SHP77 treated with DMSO at 0.1 percent for 48 hours (cell line): ENCODE data around the gene KLK11.
A peak's percentile ranks its signal among the peaks of the same experiment; 100 is the strongest.

Experiments
- DNase-seq: peaks from one replicate; lab custom pipeline; 2025; lab: John Stamatoyannopoulos, UW

Gene KLK11

DNA sequence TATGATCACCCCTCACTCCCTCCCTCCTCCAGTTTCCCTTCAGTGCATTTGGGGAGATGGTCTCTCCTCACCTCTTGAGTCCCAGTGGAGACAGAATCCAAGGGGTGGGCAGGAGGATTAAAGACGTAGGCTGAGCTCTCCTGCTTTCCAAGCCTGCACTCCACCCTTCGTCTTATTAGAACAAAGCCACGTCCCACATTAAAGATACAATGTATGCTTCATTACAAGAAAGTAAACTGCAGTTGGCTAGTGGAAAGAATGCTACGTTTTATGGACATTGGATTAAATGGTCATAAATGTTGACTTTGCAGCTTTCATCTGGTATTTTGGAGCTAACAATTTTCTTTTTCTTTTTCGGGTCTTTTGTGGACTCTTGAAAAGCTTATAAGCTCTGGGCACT lies 1.5 kb upstream of the KLK11 start:
- DNase-seq: no peak

DNA sequence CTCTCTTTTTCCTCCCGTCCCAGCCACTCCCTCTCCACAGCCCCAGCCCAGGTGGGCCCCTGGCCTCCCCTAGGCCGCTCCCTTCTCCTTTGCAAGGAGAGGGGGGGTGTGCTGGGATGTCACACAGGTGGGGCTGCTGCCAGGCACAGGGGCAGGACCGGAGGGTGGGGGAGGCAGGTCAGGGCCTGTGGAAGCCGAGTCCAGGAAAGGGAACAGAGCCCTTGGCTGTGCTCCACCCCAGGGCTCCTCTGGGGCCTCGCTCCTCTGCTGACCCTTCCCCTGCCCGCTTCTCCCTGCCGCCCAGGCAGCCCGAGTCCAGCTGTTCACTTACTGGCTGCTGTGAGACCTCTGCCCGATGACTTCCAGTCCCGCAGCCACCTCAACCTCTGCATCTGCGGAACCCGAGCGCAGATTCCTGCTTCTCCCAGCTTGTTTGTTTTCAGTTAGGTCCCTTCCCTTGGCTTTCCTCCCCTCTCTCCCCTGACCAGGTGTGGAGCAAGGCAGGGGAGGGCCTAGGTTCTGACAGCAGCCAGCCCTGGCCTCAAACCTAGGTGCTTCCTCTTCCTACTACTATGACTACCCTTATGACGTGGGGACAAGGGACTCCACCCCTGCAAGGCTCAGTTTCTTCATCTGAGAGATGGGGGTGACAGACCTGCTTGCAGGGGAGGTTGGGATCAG lies 850 bp upstream of the KLK11 start:
- no peak for DNase-seq

DNA sequence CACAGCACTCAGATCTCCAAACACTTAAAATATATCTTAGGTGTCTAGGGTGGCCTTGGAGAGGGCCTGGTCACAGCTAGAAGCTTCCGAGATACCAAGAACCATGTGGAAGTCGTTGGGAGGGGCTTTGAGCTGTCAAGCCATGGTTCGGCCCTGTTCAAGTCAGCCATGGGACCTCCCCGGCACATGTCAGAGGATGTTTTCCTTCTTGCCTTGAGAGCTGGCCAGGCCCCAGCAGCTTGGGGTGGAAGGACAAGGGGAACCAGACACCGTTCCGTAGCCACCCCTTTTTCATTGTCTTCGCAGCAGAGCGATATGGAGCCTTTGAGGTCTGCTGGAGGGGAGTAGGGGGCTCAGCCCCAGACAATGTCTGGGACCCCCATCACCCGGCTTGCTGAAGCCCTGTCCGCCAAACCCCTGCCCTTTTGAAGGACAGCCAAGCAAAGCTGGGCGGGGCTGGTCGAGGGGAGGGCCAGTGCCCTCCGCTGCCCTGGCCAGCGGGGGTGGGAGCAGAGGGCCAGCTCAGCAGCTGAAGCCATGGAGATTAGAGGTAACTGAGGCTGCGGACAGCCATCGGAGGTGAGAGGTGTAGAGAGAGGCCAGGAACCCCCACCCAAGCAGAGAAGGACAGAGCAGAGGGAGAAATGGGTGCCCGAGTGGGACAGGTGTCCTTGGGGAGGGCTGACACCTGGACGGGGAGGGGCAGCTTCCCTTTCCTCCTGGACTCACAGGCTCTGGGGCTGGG lies 435 bp downstream of the KLK11 start:
- no peak for DNase-seq

DNA sequence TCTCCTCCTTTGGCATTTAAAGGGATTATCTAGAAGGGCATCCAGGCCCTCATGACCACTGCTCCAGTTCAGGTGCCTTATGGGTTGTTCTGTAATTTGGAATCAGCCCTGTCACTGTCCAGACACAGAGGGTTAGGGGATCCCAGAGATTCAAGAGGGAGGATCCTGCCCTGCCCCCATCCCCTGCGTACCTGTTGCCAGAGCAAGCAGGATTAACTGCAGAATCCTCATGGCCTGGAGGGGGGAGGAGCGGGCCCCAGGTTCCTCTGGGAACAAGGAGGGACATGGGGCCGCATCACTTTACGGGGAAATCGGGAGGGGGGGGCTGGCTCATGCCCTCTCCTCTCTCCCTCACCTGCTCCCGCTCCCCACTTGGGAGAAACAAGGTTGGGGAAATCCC lies 1.0 kb downstream of the KLK11 start:
- no peak for DNase-seq

DNA sequence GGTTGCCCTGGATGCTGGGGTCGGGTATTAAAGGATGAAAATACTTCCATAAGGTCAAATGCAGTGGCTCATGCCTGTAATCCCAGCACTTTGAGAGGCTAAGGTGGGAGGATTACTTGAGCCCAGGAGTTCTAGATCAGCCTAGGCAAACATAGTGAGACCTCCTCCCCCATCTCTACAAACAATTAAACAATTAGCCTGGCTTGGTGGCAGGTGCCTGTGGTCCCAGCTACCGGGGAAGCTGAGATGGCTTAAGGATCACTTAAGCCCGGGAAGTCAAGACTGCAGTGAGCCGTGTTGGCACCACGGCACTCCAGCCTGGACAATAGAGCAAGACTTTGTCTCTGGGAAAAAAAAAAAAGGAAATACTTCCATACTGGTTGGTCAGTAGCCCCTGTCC lies 1.5 kb downstream of the KLK11 start:
- DNase-seq: no peak

DNA sequence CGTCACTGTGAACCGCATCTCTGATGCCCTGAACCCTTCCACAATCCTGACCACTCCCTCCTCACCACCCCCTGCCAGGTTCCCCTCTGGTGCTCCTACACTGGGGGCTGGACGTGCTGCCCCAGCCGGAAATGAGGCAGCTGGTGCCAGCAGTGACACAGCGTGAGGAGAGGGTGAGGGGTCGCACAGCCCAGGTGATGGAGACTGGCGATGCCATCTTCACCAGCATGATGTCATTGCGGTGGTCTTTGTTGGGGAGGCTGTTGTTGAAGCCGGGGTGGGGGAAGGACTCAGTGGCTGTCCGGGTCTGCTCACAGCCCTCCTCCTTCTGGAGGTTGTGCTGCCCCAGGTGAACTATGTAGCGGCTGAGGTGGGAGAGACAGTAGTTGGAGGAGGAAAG lies 2.5 kb downstream of the KLK11 start:
- no peak for DNase-seq

DNA sequence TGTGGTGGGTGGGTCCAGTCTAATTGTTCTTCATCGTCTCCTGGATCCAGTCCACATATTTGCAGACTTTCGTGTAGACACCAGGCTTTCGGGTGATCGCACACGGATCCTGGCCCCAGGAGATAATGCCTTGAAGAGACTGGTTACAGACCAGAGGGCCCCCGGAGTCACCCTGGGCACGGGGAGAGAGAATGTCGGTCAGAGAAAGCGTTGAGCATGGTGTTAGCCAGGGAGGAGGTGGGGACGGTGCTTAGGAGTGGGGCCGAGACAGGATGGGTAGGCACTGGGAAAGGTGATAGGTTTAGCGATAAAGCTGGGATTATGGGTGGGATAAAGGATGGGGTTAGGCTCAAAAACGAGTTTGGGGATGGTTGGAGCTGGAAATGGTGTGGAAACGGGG lies 3.9 kb downstream of the KLK11 start:
- no peak for DNase-seq

DNA sequence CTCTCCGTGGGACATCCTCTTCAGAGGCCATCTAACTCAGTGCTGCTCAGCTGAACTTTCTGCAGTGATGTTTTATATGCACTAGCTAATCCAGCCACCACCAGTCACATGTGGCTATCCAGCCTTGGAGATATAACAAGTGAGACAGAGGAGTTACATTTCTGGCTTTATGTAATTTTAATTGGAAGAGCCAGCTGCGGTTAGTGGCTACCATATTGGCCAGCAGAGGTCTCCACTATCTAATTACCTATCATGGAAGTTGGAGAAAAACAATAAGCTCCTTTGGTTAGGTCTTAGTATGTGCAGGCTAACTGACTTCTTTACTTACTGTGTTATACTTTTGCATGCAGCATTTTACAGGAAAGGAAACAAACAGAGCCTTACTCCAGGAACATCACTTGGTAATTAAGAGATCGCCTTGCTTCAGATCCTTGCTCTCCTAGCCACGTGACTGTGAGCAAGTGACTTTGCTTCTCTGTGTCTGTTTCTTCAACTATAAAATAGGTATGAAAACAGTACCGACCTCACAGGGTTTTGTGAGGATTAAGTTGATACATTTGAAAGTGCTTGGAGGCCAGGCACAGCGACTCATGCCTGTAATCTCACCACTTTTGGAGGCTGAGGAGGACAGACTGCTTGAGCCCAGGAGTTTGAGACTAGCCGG lies 5.3 kb downstream of the KLK11 start:
- peak; percentile 64 for DNase-seq

DNA sequence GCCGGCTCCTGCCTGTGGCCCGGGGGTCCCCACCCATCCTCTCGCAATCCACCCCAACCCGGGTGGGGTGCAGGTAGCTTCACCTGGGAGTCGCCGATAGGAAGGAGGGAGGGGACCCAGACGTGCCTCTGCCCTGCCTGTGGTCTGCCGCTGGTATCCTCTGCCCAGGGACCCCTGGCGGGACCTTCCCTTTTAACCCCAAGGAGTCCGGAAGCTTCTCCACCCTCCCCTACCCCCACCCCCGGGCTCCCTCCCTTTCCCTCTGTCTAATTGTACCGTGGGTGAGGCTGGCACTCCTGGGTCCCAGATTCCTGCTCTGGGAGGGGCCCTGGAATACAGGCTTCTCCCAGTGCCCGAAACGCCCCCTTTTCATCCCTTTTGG lies 6.9 kb downstream of the KLK11 start, which contains the start of gene KLK10:
Gene KLK10, minus strand, starts transcription at position 166 of the 382 bp plus-strand sequence. CDS start 579 bp downstream, outside the sequence.
- no peak for DNase-seq

DNA sequence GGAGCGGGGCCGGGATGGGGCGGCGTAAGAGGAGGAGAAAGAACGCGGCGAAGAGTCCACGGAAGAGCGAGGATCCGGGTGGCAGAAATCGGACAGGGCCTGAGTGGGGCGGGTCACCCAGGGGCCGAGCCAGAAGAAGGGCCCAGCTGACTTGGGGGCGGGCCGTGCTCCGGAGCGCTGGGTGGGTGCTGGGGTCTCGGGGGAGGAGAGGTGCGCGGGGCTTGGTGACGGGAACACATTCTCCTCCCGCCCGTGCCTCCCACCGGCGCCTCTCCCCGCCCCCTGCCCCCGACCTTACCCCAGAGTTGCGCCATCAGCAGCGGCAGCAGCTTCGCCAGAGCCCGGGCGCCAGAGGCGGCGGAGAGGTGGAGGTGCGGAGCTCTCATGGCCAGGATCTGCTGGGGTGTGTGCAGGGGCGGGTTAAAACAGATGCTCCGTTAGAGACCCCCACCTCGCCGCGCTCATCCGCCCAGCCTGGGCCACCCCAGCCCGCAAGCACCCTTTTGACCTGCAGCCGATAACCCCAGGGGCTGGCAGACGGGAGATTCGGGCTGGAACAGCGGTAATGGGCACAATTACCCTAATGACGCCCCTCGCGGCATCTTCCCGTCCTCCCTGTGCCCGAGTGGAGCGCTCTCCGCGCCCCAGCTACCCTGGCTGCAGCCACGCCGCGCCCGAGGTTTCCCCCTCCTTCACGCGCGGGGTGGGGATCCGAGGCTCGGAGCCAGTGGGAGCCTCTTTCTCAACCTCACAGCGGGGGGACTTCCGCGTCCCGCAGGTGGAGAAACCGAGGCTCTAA lies 7.5 kb downstream of the KLK11 start:
- DNase-seq: no peak

DNA sequence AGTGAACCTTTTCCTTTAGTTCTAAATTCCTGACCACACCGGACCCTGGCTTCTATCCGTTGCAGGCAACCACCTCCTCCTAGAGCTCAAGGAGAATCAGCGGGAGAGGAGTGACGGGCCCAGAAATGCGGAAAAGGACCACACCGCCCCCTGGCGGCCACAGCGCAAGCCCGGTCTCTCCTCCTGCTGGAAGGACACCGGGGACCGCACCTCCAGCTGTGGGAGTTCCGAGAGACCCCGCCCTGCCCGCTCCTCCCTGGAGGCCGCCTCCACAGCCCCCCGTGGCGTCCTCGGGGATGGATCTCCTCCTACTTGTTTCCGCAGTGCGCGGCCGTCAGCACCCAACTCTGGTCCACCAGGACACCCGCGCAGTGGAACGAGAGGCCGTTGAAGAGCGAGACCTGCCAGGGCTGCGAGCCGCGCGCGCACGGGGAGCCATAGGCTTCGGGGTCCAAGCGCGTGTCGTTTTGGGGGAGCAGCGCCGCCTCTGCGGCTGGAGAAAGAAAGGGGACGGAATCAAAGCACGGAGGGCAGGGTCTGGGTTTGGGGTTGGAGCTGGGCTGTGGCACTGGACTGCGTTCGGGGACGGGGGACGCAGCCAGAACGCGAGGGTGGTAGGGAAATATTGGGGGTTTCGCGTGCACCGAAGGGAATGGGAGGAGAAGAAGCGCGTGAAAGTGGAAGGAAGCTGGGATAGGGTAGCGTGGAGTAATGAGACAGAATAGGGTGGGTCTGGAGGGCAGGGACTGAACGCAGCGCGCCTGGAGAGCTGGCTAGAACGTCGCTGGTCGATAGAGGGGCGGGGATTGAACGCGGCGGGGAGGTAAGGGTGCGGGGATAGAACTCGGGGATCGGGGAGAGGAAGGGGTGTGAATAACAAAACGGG lies 9.4 kb downstream of the KLK11 start:
- DNase-seq: no peak

DNA sequence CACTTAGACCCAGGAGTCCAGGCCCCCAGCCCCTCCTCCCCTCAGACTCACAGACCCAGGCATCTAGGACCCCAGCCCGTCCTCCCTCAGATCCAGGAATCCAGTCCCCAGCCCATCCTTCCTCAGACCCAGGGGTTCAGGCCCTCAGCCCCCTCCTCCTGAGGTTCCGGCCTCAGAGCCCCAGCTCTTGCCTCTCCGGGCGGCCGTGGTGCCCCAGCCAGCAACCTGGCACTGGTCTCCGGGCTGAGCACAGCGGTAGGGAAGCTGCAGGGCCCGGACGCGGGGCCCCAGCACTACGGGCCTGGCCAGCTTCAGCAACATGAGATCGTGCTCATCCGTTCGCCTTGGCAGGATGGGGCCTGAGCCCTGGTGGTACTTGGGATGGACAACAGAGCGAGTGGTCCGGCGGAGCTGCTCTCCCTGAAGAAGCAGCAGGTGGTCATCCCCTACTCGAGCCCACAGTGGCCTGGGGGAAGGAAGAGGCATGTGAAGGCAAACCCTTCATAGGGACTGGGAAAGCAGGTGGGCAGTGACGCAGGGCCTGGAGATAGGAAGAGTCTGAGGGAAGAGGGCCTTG lies 10.6 kb downstream of the KLK11 start:
- no peak for DNase-seq

DNA sequence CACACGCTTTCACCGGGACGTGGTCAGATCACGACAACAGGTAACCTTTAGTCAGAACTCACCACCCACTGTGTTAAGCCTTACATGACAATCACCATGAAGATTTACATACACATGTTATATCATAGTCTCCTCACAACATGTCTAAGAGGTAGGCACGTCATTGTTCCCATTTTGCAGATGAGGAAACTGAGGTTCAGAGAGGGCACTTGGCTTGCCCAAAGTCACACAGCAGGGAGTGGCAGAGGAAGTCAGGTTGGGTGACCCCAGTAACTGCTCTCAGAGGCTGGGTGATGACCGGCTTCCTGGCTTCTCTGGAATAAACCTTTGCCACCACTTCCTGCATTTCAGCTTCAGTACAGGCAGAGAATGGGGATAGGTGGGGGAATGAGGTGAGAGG lies 12.2 kb downstream of the KLK11 start:
- DNase-seq: no peak

DNA sequence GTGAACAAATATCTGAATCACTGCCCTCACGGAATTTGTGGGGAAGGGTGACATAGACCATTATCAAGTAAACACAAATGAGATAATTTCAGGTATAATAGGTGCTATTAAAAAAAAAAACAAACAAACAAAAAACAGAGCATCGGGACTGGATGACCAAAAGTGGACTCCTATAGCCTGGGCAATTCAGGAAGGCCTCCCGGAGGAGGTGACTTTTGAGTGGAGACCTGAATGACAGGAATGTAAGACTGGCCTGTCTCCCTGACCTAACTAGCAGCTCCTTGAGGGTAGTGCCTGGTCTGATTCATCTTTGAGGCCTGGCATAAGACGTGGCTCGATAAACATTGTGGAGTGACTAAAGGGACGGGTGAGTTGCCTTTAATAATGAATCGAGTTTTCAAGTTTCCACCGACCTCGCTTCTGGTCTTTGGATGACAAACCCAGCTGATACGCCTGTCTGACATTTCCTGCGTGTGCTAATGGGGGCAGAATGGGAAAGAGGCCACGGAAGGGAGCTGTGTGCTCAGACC lies 13.7 kb downstream of the KLK11 start:
- no peak for DNase-seq

DNA sequence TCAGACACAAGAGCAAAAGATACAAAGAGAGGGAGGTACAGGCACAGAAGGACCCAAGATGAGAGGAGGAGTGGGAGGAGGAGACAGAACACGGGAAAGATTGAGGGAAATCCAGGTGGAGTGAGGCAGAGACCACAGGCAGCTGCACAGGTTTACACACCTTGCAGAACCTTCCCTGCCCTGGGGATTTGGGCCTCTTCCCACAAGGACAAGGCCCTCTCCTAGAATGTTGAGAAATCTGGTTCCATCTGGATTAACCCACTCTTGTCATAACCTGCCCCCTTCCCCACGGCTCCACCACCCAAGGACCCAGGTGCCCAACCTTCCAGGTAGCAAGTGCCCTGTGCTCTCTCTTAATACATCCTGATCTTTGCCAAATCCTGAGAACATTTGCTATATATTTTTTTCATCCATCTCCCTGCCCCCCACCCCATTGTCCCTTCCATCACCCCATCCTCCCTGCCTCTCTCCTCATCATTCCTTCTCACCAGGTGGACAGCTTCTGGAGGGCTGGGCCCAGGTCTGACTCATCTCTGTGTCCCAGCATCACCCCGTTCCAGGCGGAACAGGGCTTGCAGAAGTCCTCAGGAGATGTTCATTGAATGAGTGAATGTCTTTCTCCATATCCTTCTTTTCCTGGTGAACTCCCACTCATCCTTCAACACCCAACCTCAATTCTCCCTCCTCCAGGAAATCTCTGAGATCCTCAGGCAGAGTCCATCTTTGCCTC lies 16.2 kb downstream of the KLK11 start:
- no peak for DNase-seq

DNA sequence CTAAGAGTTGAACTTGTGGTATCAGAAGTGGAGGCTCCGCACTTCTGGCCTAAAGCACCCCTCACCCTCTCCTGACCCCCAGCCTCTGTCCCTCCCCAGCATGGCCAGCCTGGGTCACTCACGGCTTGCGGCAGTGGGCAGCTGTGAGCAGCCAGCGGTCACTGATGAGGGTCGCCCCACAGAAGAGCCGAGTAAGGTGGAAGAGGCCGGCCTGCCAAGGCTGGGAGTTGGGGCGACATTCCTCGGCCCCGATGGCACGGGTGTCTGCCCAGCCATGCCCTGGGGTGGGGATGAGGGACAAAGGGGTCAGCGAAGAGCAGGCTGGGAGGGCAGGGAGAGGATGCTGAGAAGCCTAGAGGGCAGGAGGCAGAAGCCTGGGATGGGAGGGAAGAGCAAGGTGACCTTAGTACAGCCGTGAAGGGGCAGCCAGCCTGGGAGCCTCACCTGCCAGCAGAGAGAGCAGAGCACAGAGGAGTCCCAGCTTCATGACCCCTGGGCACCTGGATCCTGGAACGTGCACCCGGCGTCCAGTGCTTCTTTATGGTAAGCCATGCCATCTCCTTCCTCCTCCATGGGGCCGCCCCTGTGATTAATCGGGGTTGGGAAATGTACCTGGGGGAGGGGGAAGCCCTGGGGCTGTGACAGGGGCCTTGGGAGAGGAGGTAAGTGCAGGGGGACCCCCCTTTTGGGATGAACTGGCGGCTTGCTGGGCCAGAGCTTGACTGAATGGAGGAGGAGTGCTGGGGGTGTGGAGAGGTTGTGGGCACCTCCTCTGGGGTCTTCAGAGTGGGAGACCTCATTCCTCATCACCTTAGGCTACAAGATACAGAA lies 17.1 kb downstream of the KLK11 start:
- no peak for DNase-seq

DNA sequence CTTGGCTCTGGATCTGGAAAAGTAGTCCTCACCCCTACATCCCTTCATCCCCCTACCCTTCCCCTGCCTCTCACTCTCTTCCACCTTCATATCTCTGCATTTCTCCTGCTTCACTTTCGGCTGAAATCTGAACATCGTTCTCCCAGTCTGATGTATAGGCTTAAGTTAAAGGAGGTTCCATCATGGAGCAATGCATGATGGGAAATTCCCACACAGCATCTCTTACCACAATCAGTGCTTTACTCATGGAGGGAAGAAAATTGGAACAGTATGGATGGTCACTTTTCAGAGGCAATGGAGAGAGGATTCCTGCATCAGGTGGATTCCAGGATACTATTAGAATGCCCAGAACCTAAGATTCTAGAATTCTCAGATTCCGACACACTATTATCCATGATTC lies 18.9 kb downstream of the KLK11 start:
- DNase-seq: no peak

DNA sequence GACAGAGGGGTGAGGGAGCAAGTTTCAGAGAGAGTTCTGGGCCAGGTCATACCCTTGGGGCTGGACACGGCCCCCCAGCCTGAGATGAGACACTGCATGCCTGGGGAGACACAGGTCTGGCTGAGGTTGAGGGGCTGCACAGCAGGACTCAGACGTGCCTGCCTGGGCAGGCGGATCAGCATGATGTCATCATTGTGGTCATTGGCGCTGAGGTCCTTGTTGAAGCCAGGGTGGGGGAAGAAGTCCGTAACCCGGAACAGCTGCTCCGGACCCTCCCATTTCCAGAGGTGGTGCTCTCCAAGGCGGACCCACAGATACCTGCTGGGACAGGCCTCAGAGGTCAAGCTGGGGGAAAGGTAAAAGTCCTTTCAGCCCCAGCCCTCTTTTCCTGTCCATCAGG lies 20.0 kb downstream of the KLK11 start:
- DNase-seq: no peak

DNA sequence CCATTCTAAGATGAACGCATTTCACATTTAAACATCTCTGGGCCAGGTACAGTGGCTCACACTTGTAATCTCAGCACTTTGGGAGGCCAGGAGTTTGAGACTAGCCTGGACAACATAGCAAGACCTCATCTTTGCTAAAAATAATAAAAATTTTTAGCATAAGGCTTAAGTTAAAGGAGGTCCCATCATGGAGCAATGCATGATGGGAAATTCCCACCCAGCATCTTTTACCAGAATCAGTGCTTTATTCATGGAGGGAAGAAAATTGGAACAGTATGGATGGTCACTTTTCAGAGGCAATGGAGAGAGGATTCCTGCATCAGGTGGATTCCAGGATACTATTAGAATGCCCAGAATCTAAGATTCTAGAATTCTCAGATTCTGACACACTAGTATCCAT lies 21.2 kb downstream of the KLK11 start:
- DNase-seq: no peak
